CD4-positive, CD25-positive, alpha-beta regulatory T cell (primary cell): ENCODE measurements around the gene RAG1. TPM values are rescaled to one million over a fixed set of nuclear protein-coding genes. Genes with fewer than 3 reads are reported as not detected.
A peak's percentile ranks its signal among the peaks of the same experiment; 100 is the strongest.

ENCODE experiments used
- ATAC-seq, 2 donors: fragments of 150-1000 bp; cut with Tn5 transposase; one replicate each; pipeline ENCODE4 v1.10.0; 2021; ENCODE audit warnings: low read depth in 2 of 2, moderate number of reproducible peaks in 2 of 2, moderate library complexity in 1 of 2
- DNase-seq, 3 donors: peaks; one replicate each; pipeline versions ENCODE4 v3.0.0 to v3.0.0-alpha.2; 2012 to 2022; ENCODE audit warnings: mixed read lengths in 1 of 3
- H3K27ac ChIP-seq: one replicate; pipeline ENCODE4 v1.7.0; 2013; ENCODE audit warnings: mild to moderate bottlenecking, low read length; ENCODE audit not compliant: insufficient read depth, poor library complexity, severe bottlenecking
- H3K27me3 ChIP-seq: one replicate; pipeline ENCODE4 v1.7.0; 2013; ENCODE audit warnings: low read length; ENCODE audit not compliant: control insufficient read depth, insufficient read depth
- H3K36me3 ChIP-seq: one replicate; pipeline ENCODE4 v1.7.0; 2013; ENCODE audit warnings: mild to moderate bottlenecking, low read length, moderate library complexity; ENCODE audit not compliant: control insufficient read depth, insufficient read depth
- H3K4me1 ChIP-seq: 2 replicates; pipeline ENCODE4 v1.7.0; 2013; ENCODE audit warnings: mild to moderate bottlenecking, low read length; ENCODE audit not compliant: insufficient read depth, control insufficient read depth, poor library complexity, severe bottlenecking
- H3K4me3 ChIP-seq: one replicate; pipeline ENCODE4 v1.7.0; 2013; ENCODE audit warnings: low read depth, mild to moderate bottlenecking, low read length, moderate library complexity
- H3K9me3 ChIP-seq, 2 experiments: 1 replicate in 1 of 2; 2 replicates in 1 of 2; pipeline ENCODE4 v1.7.0; 2013; ENCODE audit warnings: low read length in 2 of 2, mild to moderate bottlenecking in 1 of 2, moderate library complexity in 1 of 2; ENCODE audit not compliant: control insufficient read depth in 2 of 2
- H3K27ac Mint-ChIP-seq, 3 donors: one replicate each; pipeline ENCODE4 v1.8.0; 2020 to 2022; ENCODE audit warnings: mild to moderate bottlenecking in 3 of 3, mixed read lengths in 3 of 3, moderate library complexity in 2 of 3
- H3K27me3 Mint-ChIP-seq: one replicate; pipeline ENCODE4 v1.8.0; 2022; ENCODE audit warnings: mild to moderate bottlenecking, mixed read lengths
- H3K36me3 Mint-ChIP-seq: one replicate; pipeline ENCODE4 v1.8.0; 2020; ENCODE audit warnings: mixed read lengths
- H3K4me1 Mint-ChIP-seq, 4 donors: one replicate each; pipeline ENCODE4 v1.8.0; 2020 to 2022; ENCODE audit warnings: mixed read lengths in 4 of 4, mild to moderate bottlenecking in 1 of 4
- H3K4me3 Mint-ChIP-seq, 4 donors: one replicate each; pipeline ENCODE4 v1.8.0; 2020 to 2022; ENCODE audit warnings: mild to moderate bottlenecking in 4 of 4, mixed read lengths in 4 of 4, moderate library complexity in 3 of 4
- H3K9me3 Mint-ChIP-seq, 7 donors: one replicate each; pipeline ENCODE4 v1.8.0; 2020 to 2022; ENCODE audit warnings: mixed read lengths in 7 of 7, mild to moderate bottlenecking in 3 of 7, moderate library complexity in 2 of 7
- polyA plus RNA-seq, 4 donors: library from polyadenylated mRNA; unstranded; fragments of 300-500 nt; fragmentation: Illumina TruSeq; gene quantifications; one replicate each; pipeline ENCODE4 v1.2.3, GENCODE V29; 2021
- total RNA-seq: library from RNA; stranded (reverse); gene quantifications from one replicate; pipeline ENCODE4 v1.2.3, GENCODE V29; 2022

Gene RAG1
- total and polyA plus RNA-seq, 5 donors from 2014 or later, result 0.05 to 2.3 (median 0.16) TPM; not detected in 2

GRCh38 chr11:36577373-36577772, 9.6 kb downstream of the RAG1 start:
- H3K27ac Mint-ChIP-seq, result no peak overlapping the region
- no peaks in the 10 kb centered on the region for H3K36me3 ChIP-seq
- ATAC-seq (no peak), DNase-seq (no peak)
- H3K36me3 Mint-ChIP-seq, result no peaks in the 10 kb centered on the region
- H3K9me3 Mint-ChIP-seq, result peaks cover 0 to 8% (median 0%) of the 10 kb centered on the region in 7 donors
- no peak overlapping the region for H3K4me3 Mint-ChIP-seq
- H3K4me1 ChIP-seq, result no peaks in the 10 kb centered on the region
- no peaks in the 10 kb centered on the region for H3K27me3 ChIP-seq
- peaks cover 4% of the 10 kb centered on the region for H3K27me3 Mint-ChIP-seq
- no peak overlapping the region for H3K4me3 ChIP-seq
- H3K27ac ChIP-seq, result no peak overlapping the region
- H3K9me3 ChIP-seq, result no peaks in the 10 kb centered on the region
- H3K4me1 Mint-ChIP-seq, result no peaks in the 10 kb centered on the region

DNA sequence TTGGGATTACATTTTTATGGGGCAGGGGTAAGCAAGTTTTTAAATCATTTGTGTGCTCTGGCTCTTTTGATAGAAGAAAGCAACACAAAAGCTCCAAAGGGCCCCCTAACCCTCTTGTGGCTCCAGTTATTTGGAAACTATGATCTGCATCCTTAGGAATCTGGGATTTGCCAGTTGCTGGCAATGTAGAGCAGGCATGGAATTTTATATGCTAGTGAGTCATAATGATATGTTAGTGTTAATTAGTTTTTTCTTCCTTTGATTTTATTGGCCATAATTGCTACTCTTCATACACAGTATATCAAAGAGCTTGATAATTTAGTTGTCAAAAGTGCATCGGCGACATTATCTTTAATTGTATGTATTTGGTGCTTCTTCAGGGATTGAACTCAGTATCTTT, 10.1 kb downstream of the RAG1 start:
- Mint-ChIP-seq H3K4me1 (no peaks in the 10 kb centered on the region), H3K4me3 (no peak overlapping the region), H3K27me3 (peaks cover 4% of the 10 kb centered on the region), H3K27ac (no peak overlapping the region), H3K36me3 (no peaks in the 10 kb centered on the region), H3K9me3 (peaks cover 0 to 8% (median 0%) of the 10 kb centered on the region in 7 donors)
- Histone ChIP-seq H3K36me3 (no peaks in the 10 kb centered on the region), H3K4me1 (no peaks in the 10 kb centered on the region), H3K9me3 (no peaks in the 10 kb centered on the region), H3K4me3 (no peak overlapping the region), H3K27ac (no peak overlapping the region), H3K27me3 (no peaks in the 10 kb centered on the region)
- no peak for ATAC-seq
- no peak for DNase-seq

GRCh38 chr11:36578458-36578857, 10.7 kb downstream of the RAG1 start:
- no peaks in the 10 kb centered on the region for H3K9me3 ChIP-seq
- peaks cover 0 to 8% (median under 1%) of the 10 kb centered on the region in 7 donors for H3K9me3 Mint-ChIP-seq
- no peak overlapping the region for H3K4me3 Mint-ChIP-seq
- H3K4me1 ChIP-seq, result no peaks in the 10 kb centered on the region
- ATAC-seq, result no peak
- H3K4me1 Mint-ChIP-seq, result no peaks in the 10 kb centered on the region
- H3K4me3 ChIP-seq, result no peak overlapping the region
- no peak overlapping the region for H3K27ac Mint-ChIP-seq
- no peak overlapping the region for H3K27ac ChIP-seq
- no peaks in the 10 kb centered on the region for H3K36me3 ChIP-seq
- no peak for DNase-seq
- H3K27me3 ChIP-seq, result no peaks in the 10 kb centered on the region
- H3K27me3 Mint-ChIP-seq, result peaks cover 4% of the 10 kb centered on the region
- H3K36me3 Mint-ChIP-seq, result no peaks in the 10 kb centered on the region

GRCh38 chr11:36581536-36581935, 13.7 kb downstream of the RAG1 start:
- no peaks in the 10 kb centered on the region for H3K4me1 Mint-ChIP-seq
- no peaks in the 10 kb centered on the region for H3K36me3 Mint-ChIP-seq
- Histone ChIP-seq H3K27ac (no peak overlapping the region), H3K4me3 (no peak overlapping the region), H3K9me3 (no peaks in the 10 kb centered on the region), H3K27me3 (no peaks in the 10 kb centered on the region), H3K36me3 (no peaks in the 10 kb centered on the region), H3K4me1 (no peaks in the 10 kb centered on the region)
- H3K4me3 Mint-ChIP-seq, result no peak overlapping the region
- ATAC-seq (no peak), DNase-seq (no peak)
- H3K27ac Mint-ChIP-seq, result no peak overlapping the region
- H3K9me3 Mint-ChIP-seq, result peaks cover 0 to 8% (median 2%) of the 10 kb centered on the region in 7 donors
- peaks cover 9% of the 10 kb centered on the region for H3K27me3 Mint-ChIP-seq

GRCh38 chr11:36583667-36584066, 15.9 kb downstream of the RAG1 start:
- no peak overlapping the region for H3K27ac ChIP-seq
- H3K27ac Mint-ChIP-seq, result no peak overlapping the region
- ATAC-seq, result no peak

DNA sequence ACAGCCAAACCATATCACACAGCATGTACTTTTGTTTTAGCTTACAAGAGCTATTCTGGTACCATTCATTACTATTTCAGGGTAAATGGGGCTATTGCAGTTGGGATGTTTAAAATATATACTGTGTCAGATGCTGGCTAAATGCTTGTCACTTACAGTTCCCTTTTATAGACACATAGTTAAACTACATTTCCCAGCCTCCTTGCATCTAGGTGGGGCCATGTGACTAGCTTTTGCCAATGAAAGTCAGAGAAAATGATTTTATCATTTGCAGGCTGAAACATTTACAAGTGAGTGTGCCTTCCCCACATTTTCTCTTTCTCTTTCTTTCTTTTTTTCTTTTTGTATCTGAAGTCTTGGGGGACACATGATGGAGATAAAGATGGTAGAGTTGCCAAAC, 18.7 kb downstream of the RAG1 start:
- Mint-ChIP-seq H3K4me1 (no peaks in the 10 kb centered on the region), H3K27ac (no peak overlapping the region), H3K4me3 (no peak overlapping the region), H3K9me3 (peaks cover 0 to 8% (median 2%) of the 10 kb centered on the region in 7 donors), H3K36me3 (no peaks in the 10 kb centered on the region), H3K27me3 (peaks cover 15% of the 10 kb centered on the region)
- no peaks in the 10 kb centered on the region for H3K9me3 ChIP-seq
- ATAC-seq (no peak), DNase-seq (peak in 1 of 3 donors; percentile 3)
- no peaks in the 10 kb centered on the region for H3K27me3 ChIP-seq
- H3K4me3 ChIP-seq, result no peak overlapping the region
- no peaks in the 10 kb centered on the region for H3K36me3 ChIP-seq
- H3K4me1 ChIP-seq, result no peaks in the 10 kb centered on the region
- no peak overlapping the region for H3K27ac ChIP-seq

More at GRCh38 chr11:36583667-36584066, 15.9 kb downstream of the RAG1 start:
- Histone ChIP-seq H3K9me3 (no peaks in the 10 kb centered on the region), H3K4me1 (no peaks in the 10 kb centered on the region), H3K27me3 (no peaks in the 10 kb centered on the region), H3K36me3 (no peaks in the 10 kb centered on the region), H3K4me3 (no peak overlapping the region)
- Mint-ChIP-seq H3K4me1 (no peaks in the 10 kb centered on the region), H3K36me3 (no peaks in the 10 kb centered on the region), H3K4me3 (no peak overlapping the region), H3K9me3 (peaks cover 0 to 8% (median 2%) of the 10 kb centered on the region in 7 donors), H3K27me3 (peaks cover 13% of the 10 kb centered on the region)
- DNase-seq, result no peak

- H3K27me3 Mint-ChIP-seq, result peaks cover 19% of the 10 kb centered on the region
- H3K4me1 Mint-ChIP-seq, result no peaks in the 10 kb centered on the region
- Histone ChIP-seq H3K4me1 (no peaks in the 10 kb centered on the region), H3K27ac (no peak overlapping the region), H3K4me3 (no peak overlapping the region), H3K9me3 (no peaks in the 10 kb centered on the region), H3K27me3 (no peaks in the 10 kb centered on the region), H3K36me3 (no peaks in the 10 kb centered on the region)
- DNase-seq (no peak), ATAC-seq (no peak)
- no peaks in the 10 kb centered on the region for H3K36me3 Mint-ChIP-seq
- peaks cover 0 to 6% (median 0%) of the 10 kb centered on the region in 7 donors for H3K9me3 Mint-ChIP-seq
- H3K27ac Mint-ChIP-seq, result no peak overlapping the region
- no peak overlapping the region for H3K4me3 Mint-ChIP-seq
Measured at GRCh38 chr11:36588099-36588498, 20.3 kb downstream of the RAG1 start.

DNA sequence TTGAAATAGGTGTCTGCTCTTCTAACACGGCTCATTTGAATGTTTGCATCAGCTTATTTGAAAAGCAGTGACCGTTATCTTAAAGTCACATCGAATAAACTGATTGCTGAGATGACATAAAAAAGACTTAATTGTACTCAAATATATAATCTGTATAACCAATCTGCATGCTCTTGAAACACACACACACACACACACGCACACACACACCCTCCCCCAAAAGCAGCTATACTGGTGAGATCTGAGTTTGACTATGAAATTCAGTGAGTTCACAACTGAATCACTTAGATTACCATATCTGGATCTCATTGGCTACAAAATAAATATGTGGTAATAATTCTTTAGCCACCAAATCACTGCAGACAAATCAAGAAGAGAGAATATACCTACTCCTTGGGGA, 22.7 kb downstream of the RAG1 start:
- Mint-ChIP-seq H3K27ac (no peak overlapping the region), H3K4me1 (peaks cover 0 to 8% (median under 1%) of the 10 kb centered on the region in 4 donors), H3K9me3 (peaks cover 0 to 2% (median 0%) of the 10 kb centered on the region in 7 donors), H3K27me3 (peaks cover 35% of the 10 kb centered on the region), H3K36me3 (no peaks in the 10 kb centered on the region), H3K4me3 (no peak overlapping the region)
- H3K27ac ChIP-seq, result no peak overlapping the region
- H3K9me3 ChIP-seq, result no peaks in the 10 kb centered on the region
- no peaks in the 10 kb centered on the region for H3K36me3 ChIP-seq
- no peaks in the 10 kb centered on the region for H3K4me1 ChIP-seq
- peaks cover 14% of the 10 kb centered on the region for H3K27me3 ChIP-seq
- no peak for ATAC-seq
- DNase-seq, result no peak
- H3K4me3 ChIP-seq, result no peak overlapping the region
